Right atrium auricular region (tissue), 2 donors: Measurements from ENCODE around the gene TENT4A. TPM values are rescaled to one million over a fixed set of nuclear protein-coding genes. Genes with fewer than 3 reads are reported as not detected.

Experiments
- DNase-seq: peaks from one replicate; pipeline ENCODE4 v3.0.0-alpha.2; 2019; ENCODE audit warnings: low spot score
- H3K27ac ChIP-seq, 2 donors: fragments of 200-600 bp; sonication (generic); 1 replicate in 1 of 2; 2 replicates in 1 of 2; pipeline ENCODE4 v1.5.1; 2016 to 2019
- H3K27me3 ChIP-seq, 2 donors: fragments of 200-600 bp; sonication (generic); one replicate each; pipeline versions ENCODE4 v1.5.1 to v1.6.0; 2017 to 2019
- H3K36me3 ChIP-seq: fragments of 200-600 bp; sonication (generic); one replicate; pipeline ENCODE4 v1.5.1; 2016
- H3K4me1 ChIP-seq, 2 donors: fragments of 200-600 bp; sonication (generic); one replicate each; pipeline versions ENCODE4 v1.5.1 to v1.6.0; 2017 to 2019
- H3K4me3 ChIP-seq, 2 donors: fragments of 200-600 bp; sonication (generic); 1 replicate in 1 of 2; 2 replicates in 1 of 2; pipeline ENCODE4 v1.5.1; 2017 to 2019; ENCODE audit warnings: mild to moderate bottlenecking in 1 of 2, moderate library complexity in 1 of 2
- H3K9me3 ChIP-seq, 2 donors: fragments of 200-600 bp; sonication (generic); one replicate each; pipeline ENCODE4 v1.5.1; 2019
- total RNA-seq, 2 donors: library from RNA; depleted of rRNA; stranded (reverse); fragments of >200 nt; gene quantifications; one replicate each; pipeline ENCODE4 v1.1.0, GENCODE V29; 2016
- TF ChIP-seq, protein P1 (sequence below), 2 donors: fragments of 200-600 bp; sonication (generic); IDR thresholded peaks; one replicate each; pipeline ENCODE4 v1.5.1; 2019; ENCODE audit warnings: antibody characterized with exemption in 2 of 2

Gene TENT4A
- total RNA-seq, 2 donors from 2014 or later: 7.3 to 14.9 TPM

DNA sequence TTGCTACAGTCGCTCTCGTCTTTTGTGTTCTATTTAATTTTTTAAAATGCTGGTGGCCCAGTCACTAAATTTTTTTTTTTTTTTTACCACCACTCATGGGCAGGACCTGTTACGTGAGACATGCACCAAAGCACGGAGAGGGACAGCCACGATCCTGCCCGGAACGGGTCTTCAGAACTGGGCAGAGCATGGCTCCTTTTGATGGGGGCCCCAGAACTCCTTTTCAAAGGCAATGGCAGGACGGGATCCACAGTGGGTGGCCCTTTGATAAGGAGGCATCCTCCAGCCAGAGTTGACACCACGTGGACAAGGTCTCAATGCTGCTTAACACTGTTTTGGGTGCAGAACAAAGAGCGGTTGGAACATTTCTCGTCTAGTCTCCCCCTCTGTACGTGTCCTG, 50.0 kb downstream of the TENT4A start:
- Histone ChIP-seq H3K9me3 (no peaks in the 10 kb centered on the region), H3K4me3 (no peak overlapping the region), H3K36me3 (peaks cover 4% of the 10 kb centered on the region), H3K27me3 (no peaks in the 10 kb centered on the region), H3K4me1 (peaks cover 0 to 19% of the 10 kb centered on the region in 2 donors), H3K27ac (no peak overlapping the region)
- TF ChIP-seq, protein P1, sequence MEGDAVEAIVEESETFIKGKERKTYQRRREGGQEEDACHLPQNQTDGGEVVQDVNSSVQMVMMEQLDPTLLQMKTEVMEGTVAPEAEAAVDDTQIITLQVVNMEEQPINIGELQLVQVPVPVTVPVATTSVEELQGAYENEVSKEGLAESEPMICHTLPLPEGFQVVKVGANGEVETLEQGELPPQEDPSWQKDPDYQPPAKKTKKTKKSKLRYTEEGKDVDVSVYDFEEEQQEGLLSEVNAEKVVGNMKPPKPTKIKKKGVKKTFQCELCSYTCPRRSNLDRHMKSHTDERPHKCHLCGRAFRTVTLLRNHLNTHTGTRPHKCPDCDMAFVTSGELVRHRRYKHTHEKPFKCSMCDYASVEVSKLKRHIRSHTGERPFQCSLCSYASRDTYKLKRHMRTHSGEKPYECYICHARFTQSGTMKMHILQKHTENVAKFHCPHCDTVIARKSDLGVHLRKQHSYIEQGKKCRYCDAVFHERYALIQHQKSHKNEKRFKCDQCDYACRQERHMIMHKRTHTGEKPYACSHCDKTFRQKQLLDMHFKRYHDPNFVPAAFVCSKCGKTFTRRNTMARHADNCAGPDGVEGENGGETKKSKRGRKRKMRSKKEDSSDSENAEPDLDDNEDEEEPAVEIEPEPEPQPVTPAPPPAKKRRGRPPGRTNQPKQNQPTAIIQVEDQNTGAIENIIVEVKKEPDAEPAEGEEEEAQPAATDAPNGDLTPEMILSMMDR (IDR thresholded peaks at IDR 0.05): no peak
- DNase-seq: no peak

DNA sequence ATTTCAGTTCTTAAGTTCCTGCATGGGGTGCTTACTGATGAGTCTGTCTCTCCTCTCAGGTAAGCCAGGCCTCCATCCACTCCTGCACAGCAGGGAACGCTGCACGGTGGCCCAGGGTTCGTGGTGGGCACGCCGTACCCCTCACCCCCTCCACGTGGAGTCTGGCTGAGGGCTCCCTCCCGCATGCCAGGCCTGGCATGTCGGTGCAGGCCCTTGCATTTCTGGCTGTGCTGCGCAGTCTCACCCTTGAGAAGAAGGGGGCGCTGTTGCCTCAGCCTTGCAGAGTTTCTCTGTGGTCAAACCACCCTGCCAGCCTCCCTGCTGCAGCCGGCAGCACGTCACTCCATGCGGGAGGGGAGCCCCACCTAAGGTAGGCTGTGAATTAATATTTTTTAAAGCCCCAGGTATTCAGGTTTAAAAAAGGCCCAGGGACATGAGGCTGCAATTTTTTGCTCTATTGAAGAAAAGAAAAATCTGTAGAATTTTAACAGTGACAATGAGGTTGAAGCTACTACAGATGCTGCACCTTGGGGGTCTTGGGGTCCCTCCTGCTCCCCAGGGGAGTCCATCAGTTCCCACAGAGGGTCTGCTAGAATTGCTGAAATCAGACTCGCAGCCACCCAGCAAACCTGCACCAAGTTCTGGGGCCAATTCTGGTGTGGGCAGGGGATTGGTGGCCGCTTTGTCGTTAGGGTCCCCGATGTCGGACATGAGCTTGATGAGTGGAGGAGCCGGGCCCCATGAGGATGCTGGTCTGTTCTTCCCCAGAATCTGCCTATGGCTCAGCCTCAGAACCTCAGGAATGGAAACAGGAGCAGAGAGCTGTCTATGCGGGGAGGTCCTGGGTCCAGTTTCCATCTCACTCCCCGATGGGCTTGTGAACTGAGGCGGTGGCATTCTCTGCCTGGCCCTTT, 52.6 kb downstream of the TENT4A start:
- no peaks in the 10 kb centered on the region for H3K27me3 ChIP-seq
- H3K36me3 ChIP-seq: no peaks in the 10 kb centered on the region
- H3K4me3 ChIP-seq: peak overlapping the region in 1 of 2 donors; percentile 7
- peak overlapping the region in 1 of 2 donors; percentile 60 for H3K27ac ChIP-seq
- no peaks in the 10 kb centered on the region for H3K9me3 ChIP-seq
- DNase-seq: peak; percentile 71
- H3K4me1 ChIP-seq: peaks cover 0 to 19% of the 10 kb centered on the region in 2 donors
- TF ChIP-seq, protein P1 (IDR thresholded peaks at IDR 0.05): peak; percentile 69 to 89

DNA sequence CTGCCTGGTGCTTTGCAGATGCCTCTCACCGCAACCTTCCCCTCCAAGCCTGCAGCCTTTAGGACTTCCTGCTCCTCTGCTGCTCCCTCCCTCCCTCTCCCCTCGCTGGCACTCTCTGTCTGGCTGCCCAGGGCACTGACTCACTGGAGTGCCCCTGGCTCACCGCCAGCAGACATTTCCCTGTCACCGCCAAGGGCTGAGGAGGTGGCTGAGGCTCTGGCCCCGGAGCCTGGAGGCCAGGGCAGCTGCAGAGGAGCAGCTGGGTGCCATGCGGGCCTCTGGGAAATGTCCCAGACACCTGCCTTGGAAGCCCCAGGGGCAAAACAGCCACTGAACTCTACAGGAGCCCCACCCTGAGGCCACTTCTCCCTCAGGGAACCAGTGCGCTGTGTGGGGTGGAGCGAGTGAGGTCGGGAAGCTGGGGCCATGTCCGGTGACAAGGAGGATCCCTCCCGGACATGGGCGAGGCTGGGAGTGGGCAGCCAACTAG, 53.4 kb downstream of the TENT4A start:
- Histone ChIP-seq H3K4me1 (peaks cover 0 to 19% of the 10 kb centered on the region in 2 donors), H3K36me3 (no peaks in the 10 kb centered on the region), H3K27me3 (no peaks in the 10 kb centered on the region), H3K9me3 (no peaks in the 10 kb centered on the region), H3K4me3 (peak overlapping the region in 1 of 2 donors; percentile 7), H3K27ac (peak overlapping the region; percentile 39 to 60)
- DNase-seq: peak; percentile 72
- TF ChIP-seq, protein P1 (IDR thresholded peaks at IDR 0.05): no peak

DNA sequence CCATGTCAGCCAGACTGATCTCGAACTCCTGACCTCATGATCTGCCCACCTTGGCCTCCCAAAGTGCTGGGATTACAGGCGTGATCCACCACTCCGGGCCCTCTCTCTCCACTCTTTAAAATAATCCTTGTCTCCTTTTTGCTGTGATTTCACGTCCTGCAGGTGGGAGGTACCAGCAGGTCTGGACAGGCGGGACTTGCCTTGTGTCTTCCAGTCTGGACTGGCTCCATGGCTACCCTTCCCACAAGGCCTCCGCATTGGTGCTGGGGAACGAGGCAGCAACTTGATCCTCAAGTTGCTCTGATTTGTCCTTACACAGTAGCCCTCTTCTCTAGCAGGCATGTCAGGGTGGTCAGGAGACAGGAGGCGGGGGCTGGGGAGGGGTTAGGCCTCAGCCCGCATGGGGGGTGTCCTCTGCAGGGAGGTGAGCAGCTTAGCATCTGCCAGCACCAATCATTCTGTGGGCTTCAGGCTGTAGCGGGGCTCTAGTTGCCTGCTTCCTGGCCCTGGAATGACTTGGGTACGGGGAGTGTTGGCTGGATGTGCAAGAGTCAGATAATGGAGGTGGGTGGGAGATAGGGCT, 54.3 kb downstream of the TENT4A start:
- no peaks in the 10 kb centered on the region for H3K36me3 ChIP-seq

DNA sequence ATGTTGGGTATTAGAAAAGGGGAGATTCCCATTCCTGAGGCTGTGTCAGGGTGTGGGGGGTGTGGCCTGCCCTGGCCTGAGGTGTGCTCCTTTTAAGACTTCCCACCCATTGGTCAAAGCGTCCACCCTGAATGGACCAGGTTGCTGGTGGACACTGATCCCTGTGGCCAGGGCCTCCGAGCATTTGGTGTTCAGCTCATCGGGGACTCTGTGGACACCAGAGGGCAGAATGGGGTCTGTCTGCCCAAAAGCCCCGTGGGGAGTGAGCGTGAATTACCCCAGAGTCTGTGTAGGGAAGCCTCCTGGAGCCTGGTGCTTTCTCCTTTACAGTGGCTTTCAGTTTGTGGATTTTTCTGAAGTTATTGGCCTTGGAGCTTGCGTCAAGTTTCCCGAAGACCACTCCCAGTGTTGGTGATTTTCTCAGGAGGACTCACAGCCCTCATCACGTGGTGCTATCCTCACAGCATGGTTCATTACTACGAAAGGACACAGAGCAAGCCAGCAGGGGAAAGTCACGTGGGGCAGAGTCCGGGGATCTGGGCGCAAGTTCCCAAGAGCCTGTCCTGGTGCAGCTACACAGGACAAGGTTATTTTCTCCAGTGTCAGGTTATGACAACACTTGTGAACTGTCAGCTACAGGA, 55.5 kb downstream of the TENT4A start:
- no peaks in the 10 kb centered on the region for H3K9me3 ChIP-seq
- H3K27ac ChIP-seq: no peak overlapping the region
- H3K4me3 ChIP-seq: no peak overlapping the region
- H3K4me1 ChIP-seq: peaks cover 0 to 19% of the 10 kb centered on the region in 2 donors
- H3K27me3 ChIP-seq: no peaks in the 10 kb centered on the region
- TF ChIP-seq, protein P1 (IDR thresholded peaks at IDR 0.05): no peak
- no peaks in the 10 kb centered on the region for H3K36me3 ChIP-seq
- no peak for DNase-seq

More for the DNA sequence above, 54.3 kb downstream of the TENT4A start:
- no peak overlapping the region for H3K4me3 ChIP-seq
- no peaks in the 10 kb centered on the region for H3K27me3 ChIP-seq
- DNase-seq: no peak
- TF ChIP-seq, protein P1 (IDR thresholded peaks at IDR 0.05): no peak
- no peak overlapping the region for H3K27ac ChIP-seq
- H3K9me3 ChIP-seq: no peaks in the 10 kb centered on the region
- peaks cover 0 to 19% of the 10 kb centered on the region in 2 donors for H3K4me1 ChIP-seq
